HEK293 (cell line): Measurements from ENCODE around the gene MAPK12.

Experiments
- MYNN ChIP-seq: fragments of 450-650 bp; formaldehyde crosslinking; IDR thresholded peaks from 2 replicates; pipeline ENCODE4 v1.5.1; 2016; ENCODE audit warnings: missing biosample characterization, missing genetic modification characterization, borderline replicate concordance
- OVOL3 ChIP-seq: fragments of 450-650 bp; formaldehyde crosslinking; IDR thresholded peaks from 2 replicates; pipeline ENCODE4 v1.5.1; 2016; ENCODE audit warnings: missing biosample characterization, missing genetic modification characterization
- REPIN1 ChIP-seq: fragments of 450-650 bp; formaldehyde crosslinking; IDR thresholded peaks from 2 replicates; pipeline ENCODE4 v1.5.1; 2017; ENCODE audit warnings: missing biosample characterization, missing genetic modification characterization, low read depth
- SALL2 ChIP-seq: fragments of 450-650 bp; formaldehyde crosslinking; IDR thresholded peaks from 2 replicates; pipeline ENCODE4 v1.5.0; 2017; ENCODE audit warnings: missing biosample characterization, mild to moderate bottlenecking, missing genetic modification characterization, borderline replicate concordance
- YY1 ChIP-seq: fragments of 450-650 bp; formaldehyde crosslinking; IDR thresholded peaks from 2 replicates; pipeline ENCODE4 v1.5.1; 2018; ENCODE audit warnings: missing biosample characterization, missing genetic modification characterization
- ZBTB7A ChIP-seq: fragments of 450-650 bp; formaldehyde crosslinking; IDR thresholded peaks from 2 replicates; pipeline ENCODE4 v1.5.1; 2016; ENCODE audit warnings: low read depth, missing biosample characterization, missing genetic modification characterization
- ZBTB8A ChIP-seq: fragments of 450-650 bp; formaldehyde crosslinking; IDR thresholded peaks from 2 replicates; pipeline ENCODE4 v1.5.1; 2016; ENCODE audit warnings: missing biosample characterization, missing genetic modification characterization
- ZFP37 ChIP-seq: fragments of 450-650 bp; formaldehyde crosslinking; IDR thresholded peaks from 2 replicates; pipeline ENCODE4 v1.5.1; 2016; ENCODE audit warnings: missing biosample characterization, missing genetic modification characterization
- ZNF157 ChIP-seq: fragments of 450-650 bp; formaldehyde crosslinking; IDR thresholded peaks from 2 replicates; pipeline ENCODE4 v1.5.1; 2016; ENCODE audit warnings: missing biosample characterization, missing genetic modification characterization
- ZNF169 ChIP-seq: fragments of 450-650 bp; formaldehyde crosslinking; IDR thresholded peaks from 2 replicates; pipeline ENCODE4 v1.5.1; 2016; ENCODE audit warnings: missing biosample characterization, missing genetic modification characterization
- ZNF184 ChIP-seq: fragments of 450-650 bp; IDR thresholded peaks from 2 replicates; pipeline ENCODE4 v1.5.1; 2018; ENCODE audit warnings: missing biosample characterization, mild to moderate bottlenecking, missing genetic modification characterization
- ZNF23 ChIP-seq: fragments of 450-650 bp; formaldehyde crosslinking; IDR thresholded peaks from 2 replicates; pipeline ENCODE4 v1.5.1; 2016; ENCODE audit warnings: missing biosample characterization, missing genetic modification characterization, borderline replicate concordance
- ZNF354C ChIP-seq: fragments of 450-650 bp; formaldehyde crosslinking; IDR thresholded peaks from 2 replicates; pipeline ENCODE4 v1.5.1; 2016; ENCODE audit warnings: missing biosample characterization, missing genetic modification characterization, low read depth, borderline replicate concordance
- ZNF391 ChIP-seq: fragments of 450-650 bp; formaldehyde crosslinking; IDR thresholded peaks from 2 replicates; pipeline ENCODE4 v1.5.1; 2016; ENCODE audit warnings: low read depth, missing biosample characterization, missing genetic modification characterization, borderline replicate concordance
- ZNF394 ChIP-seq: fragments of 450-650 bp; formaldehyde crosslinking; IDR thresholded peaks from 2 replicates; pipeline ENCODE4 v1.5.1; 2016; ENCODE audit warnings: missing biosample characterization, missing genetic modification characterization, mild to moderate bottlenecking, moderate library complexity, borderline replicate concordance
- ZNF404 ChIP-seq: fragments of 450-650 bp; formaldehyde crosslinking; IDR thresholded peaks from 2 replicates; pipeline ENCODE4 v1.5.1; 2017; ENCODE audit warnings: missing biosample characterization, missing genetic modification characterization
- ZNF423 ChIP-seq: fragments of 450-650 bp; formaldehyde crosslinking; IDR thresholded peaks from 2 replicates; pipeline ENCODE4 v1.5.1; 2016; ENCODE audit warnings: missing biosample characterization, missing genetic modification characterization
- ZNF518A ChIP-seq: fragments of 450-650 bp; formaldehyde crosslinking; conservative IDR thresholded peaks from 2 replicates; pipeline ENCODE4 v1.5.1; 2016; ENCODE audit warnings: low read depth, missing biosample characterization, missing genetic modification characterization
- ZNF529 ChIP-seq: fragments of 450-650 bp; formaldehyde crosslinking; IDR thresholded peaks from 2 replicates; pipeline ENCODE4 v1.5.1; 2017; ENCODE audit warnings: missing genetic modification characterization, missing biosample characterization; ENCODE audit not compliant: insufficient replicate concordance
- ZNF600 ChIP-seq: fragments of 450-650 bp; formaldehyde crosslinking; IDR thresholded peaks from 2 replicates; pipeline ENCODE4 v1.5.1; 2016; ENCODE audit warnings: missing biosample characterization, missing genetic modification characterization
- ZNF654 ChIP-seq: fragments of 450-650 bp; formaldehyde crosslinking; IDR thresholded peaks from 2 replicates; pipeline ENCODE4 v1.5.1; 2016; ENCODE audit warnings: low read depth, missing biosample characterization, missing genetic modification characterization
- ZNF692 ChIP-seq: fragments of 450-650 bp; formaldehyde crosslinking; IDR thresholded peaks from 2 replicates; pipeline ENCODE4 v1.5.1; 2016; ENCODE audit warnings: missing biosample characterization, missing genetic modification characterization
- ZNF843 ChIP-seq: fragments of 450-650 bp; formaldehyde crosslinking; IDR thresholded peaks from 2 replicates; pipeline ENCODE4 v1.5.1; 2016; ENCODE audit warnings: missing biosample characterization, missing genetic modification characterization
- ZSCAN30 ChIP-seq: fragments of 450-650 bp; IDR thresholded peaks from 2 replicates; pipeline ENCODE4 v1.5.1; 2018; ENCODE audit warnings: missing biosample characterization, mild to moderate bottlenecking, missing genetic modification characterization, moderate library complexity
- TF ChIP-seq, protein P1 (sequence below): fragments of 450-650 bp; formaldehyde crosslinking; IDR thresholded peaks from 2 replicates; pipeline ENCODE4; 2016; ENCODE audit warnings: missing biosample characterization, missing genetic modification characterization
- TF ChIP-seq, protein P2 (sequence below): fragments of 450-650 bp; formaldehyde crosslinking; IDR thresholded peaks from 2 replicates; pipeline ENCODE4 v1.5.1; 2016; ENCODE audit warnings: missing biosample characterization, missing genetic modification characterization, low read depth
- TF ChIP-seq, protein P3 (sequence below): IDR thresholded peaks from 2 replicates; pipeline ENCODE4 v1.6.1; 2011; ENCODE audit warnings: mild to moderate bottlenecking, low read depth, low read length, borderline replicate concordance
- TF ChIP-seq, protein P4 (sequence below): fragments of 450-650 bp; formaldehyde crosslinking; IDR thresholded peaks from 2 replicates; pipeline ENCODE4 v1.5.1; 2016; ENCODE audit warnings: missing biosample characterization, missing genetic modification characterization

Gene MAPK12

GRCh38 chr22:50303848-50304527 lies 42.5 kb upstream of the MAPK12 start (continued):
- TF ChIP-seq, protein P1, sequence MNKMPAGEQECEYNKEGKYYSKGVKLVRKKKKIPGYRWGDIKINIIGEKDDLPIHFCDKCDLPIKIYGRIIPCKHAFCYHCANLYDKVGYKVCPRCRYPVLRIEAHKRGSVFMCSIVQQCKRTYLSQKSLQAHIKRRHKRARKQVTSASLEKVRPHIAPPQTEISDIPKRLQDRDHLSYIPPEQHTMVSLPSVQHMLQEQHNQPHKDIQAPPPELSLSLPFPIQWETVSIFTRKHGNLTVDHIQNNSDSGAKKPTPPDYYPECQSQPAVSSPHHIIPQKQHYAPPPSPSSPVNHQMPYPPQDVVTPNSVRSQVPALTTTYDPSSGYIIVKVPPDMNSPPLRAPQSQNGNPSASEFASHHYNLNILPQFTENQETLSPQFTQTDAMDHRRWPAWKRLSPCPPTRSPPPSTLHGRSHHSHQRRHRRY (tag by site-specific recombination) = no peak
- TF ChIP-seq ZNF391 (tag by site-specific recombination) = no peak
- no peak for TF ChIP-seq ZNF184 (tag by site-specific recombination)
- no peak for TF ChIP-seq ZBTB7A (tag by site-specific recombination)
- no peak for TF ChIP-seq ZSCAN30
- TF ChIP-seq REPIN1 (tag by site-specific recombination) = no peak
- no peak for TF ChIP-seq SALL2 (tag by site-specific recombination)
- no peak for TF ChIP-seq ZNF518A
- no peak for TF ChIP-seq OVOL3 (tag by site-specific recombination)
- no peak for TF ChIP-seq ZNF354C (tag by site-specific recombination)
- no peak for TF ChIP-seq ZNF423 (tag by site-specific recombination)
- no peak for TF ChIP-seq ZNF394 (tag by site-specific recombination)
- TF ChIP-seq, protein P2, sequence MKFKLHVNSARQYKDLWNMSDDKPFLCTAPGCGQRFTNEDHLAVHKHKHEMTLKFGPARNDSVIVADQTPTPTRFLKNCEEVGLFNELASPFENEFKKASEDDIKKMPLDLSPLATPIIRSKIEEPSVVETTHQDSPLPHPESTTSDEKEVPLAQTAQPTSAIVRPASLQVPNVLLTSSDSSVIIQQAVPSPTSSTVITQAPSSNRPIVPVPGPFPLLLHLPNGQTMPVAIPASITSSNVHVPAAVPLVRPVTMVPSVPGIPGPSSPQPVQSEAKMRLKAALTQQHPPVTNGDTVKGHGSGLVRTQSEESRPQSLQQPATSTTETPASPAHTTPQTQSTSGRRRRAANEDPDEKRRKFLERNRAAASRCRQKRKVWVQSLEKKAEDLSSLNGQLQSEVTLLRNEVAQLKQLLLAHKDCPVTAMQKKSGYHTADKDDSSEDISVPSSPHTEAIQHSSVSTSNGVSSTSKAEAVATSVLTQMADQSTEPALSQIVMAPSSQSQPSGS (tag by site-specific recombination) = no peak
- no peak for TF ChIP-seq MYNN (tag by site-specific recombination)
- TF ChIP-seq ZNF654 (tag by site-specific recombination) = no peak
- TF ChIP-seq ZNF404 (tag by site-specific recombination) = no peak
- TF ChIP-seq, protein P3, sequence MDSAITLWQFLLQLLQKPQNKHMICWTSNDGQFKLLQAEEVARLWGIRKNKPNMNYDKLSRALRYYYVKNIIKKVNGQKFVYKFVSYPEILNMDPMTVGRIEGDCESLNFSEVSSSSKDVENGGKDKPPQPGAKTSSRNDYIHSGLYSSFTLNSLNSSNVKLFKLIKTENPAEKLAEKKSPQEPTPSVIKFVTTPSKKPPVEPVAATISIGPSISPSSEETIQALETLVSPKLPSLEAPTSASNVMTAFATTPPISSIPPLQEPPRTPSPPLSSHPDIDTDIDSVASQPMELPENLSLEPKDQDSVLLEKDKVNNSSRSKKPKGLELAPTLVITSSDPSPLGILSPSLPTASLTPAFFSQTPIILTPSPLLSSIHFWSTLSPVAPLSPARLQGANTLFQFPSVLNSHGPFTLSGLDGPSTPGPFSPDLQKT = no peak
- TF ChIP-seq, protein P4, sequence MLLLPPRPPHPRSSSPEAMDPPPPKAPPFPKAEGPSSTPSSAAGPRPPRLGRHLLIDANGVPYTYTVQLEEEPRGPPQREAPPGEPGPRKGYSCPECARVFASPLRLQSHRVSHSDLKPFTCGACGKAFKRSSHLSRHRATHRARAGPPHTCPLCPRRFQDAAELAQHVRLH (tag by site-specific recombination) = no peak
- TF ChIP-seq YY1 = no peak
- no peak for TF ChIP-seq ZNF600 (tag by site-specific recombination)
- no peak for TF ChIP-seq ZFP37 (tag by site-specific recombination)
- no peak for TF ChIP-seq ZNF529
- TF ChIP-seq ZNF692 (tag by site-specific recombination) = 0 out of 2 replicates have a peak, but pooled peaks have one; percentile 45
- peak; percentile 81 for TF ChIP-seq ZBTB8A (tag by site-specific recombination)
- TF ChIP-seq ZNF23 (tag by site-specific recombination) = no peak
- TF ChIP-seq ZNF169 (tag by site-specific recombination) = no peak
- TF ChIP-seq ZNF157 (tag by site-specific recombination) = no peak
- TF ChIP-seq ZNF843 = no peak
